ENCODE data around the gene CMSS1. TPM values are rescaled to one million over a fixed set of nuclear protein-coding genes. Genes with fewer than 3 reads are reported as not detected.

Gene CMSS1
- total and polyA plus RNA-seq, 2 donors (not counting 1 experiment from before 2014, with no cell fraction given): 7.3 to 22.8 TPM

DNA sequence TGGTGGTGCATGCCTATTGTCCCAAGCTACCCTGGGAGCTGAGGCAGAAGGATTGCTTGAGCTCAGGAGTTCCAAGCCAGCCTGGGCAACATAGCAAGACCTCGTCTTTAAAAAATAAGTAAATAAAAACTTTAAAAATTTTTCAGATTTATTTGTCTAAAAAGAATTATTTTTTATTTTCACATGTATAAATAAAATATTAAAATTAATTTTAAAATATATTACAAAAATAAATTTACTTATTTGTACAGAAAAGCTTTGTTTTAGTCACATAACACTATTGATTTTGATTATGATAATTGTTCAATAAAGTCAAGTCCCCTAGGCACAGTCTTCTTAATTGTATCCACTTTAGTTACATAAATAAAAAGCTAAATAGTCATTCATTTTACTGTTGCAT lies 211.4 kb downstream of the CMSS1 start:
- WGBS (ENCODE audit: insufficient coverage): no CpG with 5 or more reads among the region's 1 CpG
- ChIA-PET CTCF (interaction anchor here (0.9 to 1.1 kb wide), 2 partner anchors 36 to 40 kb away, joined by 3 to 4 read pairs; no protein-coding TSS in a partner anchor), POLR2A (no interaction called here)
- no peak overlapping the region for H3K27ac Mint-ChIP-seq
- Histone ChIP-seq H3K27me3 (replicated peaks in 1 of 4; ENCODE audit: control extremely low read depth in 1 of 4, control insufficient read depth in 3 of 4, insufficient read depth in 4 of 4, low read length in 3 of 4) (no peaks in the 10 kb centered on the region), H3K79me2 (ENCODE audit: control insufficient read depth, insufficient read depth, low read length) (no peaks in the 10 kb centered on the region), H3K4me2 (replicated peaks; ENCODE audit: low read depth, low read length, poor library complexity, severe bottlenecking) (no peak overlapping the region), H4K20me1 (ENCODE audit: control insufficient read depth, insufficient read depth, low read length, poor library complexity, severe bottlenecking) (no peaks in the 10 kb centered on the region), H3K9ac (ENCODE audit: low read length) (no peak overlapping the region), H3K4me1 (ENCODE audit: control insufficient read depth in 2 of 2, insufficient read depth in 2 of 2, low read length in 2 of 2) (peaks cover 2 to 8% of the 10 kb centered on the region in 2 donors), H3K4me3 (ENCODE audit: control extremely low read depth in 1 of 5, extremely low read depth in 1 of 5, insufficient read depth in 1 of 5, low read depth in 2 of 5, low read length in 4 of 5) (no peak overlapping the region), H2AFZ (ENCODE audit: insufficient read depth, low read depth, low read length, poor library complexity, severe bottlenecking) (no peak overlapping the region), H3K27ac (ENCODE audit: low read length in 2 of 2) (no peak overlapping the region), H3K36me3 (replicated peaks in 1 of 2; ENCODE audit: control extremely low read depth in 1 of 2, control insufficient read depth in 1 of 2, extremely low read depth in 1 of 2, insufficient read depth in 2 of 2, low read length in 1 of 2) (peaks cover 0 to 3% of the 10 kb centered on the region in 2 experiments), H3K9me3 (ENCODE audit: control extremely low read depth in 1 of 3, control insufficient read depth in 2 of 3, insufficient read depth in 1 of 3, low read length in 2 of 3) (no peaks in the 10 kb centered on the region)
- ATAC-seq (ENCODE audit: low read depth) (no peak), DNase-seq (no peak)
- H3K9me3 Mint-ChIP-seq (ENCODE audit: insufficient read depth): no peaks in the 10 kb centered on the region
- H3K27me3 Mint-ChIP-seq: no peaks in the 10 kb centered on the region
- TF ChIP-seq, protein P1, sequence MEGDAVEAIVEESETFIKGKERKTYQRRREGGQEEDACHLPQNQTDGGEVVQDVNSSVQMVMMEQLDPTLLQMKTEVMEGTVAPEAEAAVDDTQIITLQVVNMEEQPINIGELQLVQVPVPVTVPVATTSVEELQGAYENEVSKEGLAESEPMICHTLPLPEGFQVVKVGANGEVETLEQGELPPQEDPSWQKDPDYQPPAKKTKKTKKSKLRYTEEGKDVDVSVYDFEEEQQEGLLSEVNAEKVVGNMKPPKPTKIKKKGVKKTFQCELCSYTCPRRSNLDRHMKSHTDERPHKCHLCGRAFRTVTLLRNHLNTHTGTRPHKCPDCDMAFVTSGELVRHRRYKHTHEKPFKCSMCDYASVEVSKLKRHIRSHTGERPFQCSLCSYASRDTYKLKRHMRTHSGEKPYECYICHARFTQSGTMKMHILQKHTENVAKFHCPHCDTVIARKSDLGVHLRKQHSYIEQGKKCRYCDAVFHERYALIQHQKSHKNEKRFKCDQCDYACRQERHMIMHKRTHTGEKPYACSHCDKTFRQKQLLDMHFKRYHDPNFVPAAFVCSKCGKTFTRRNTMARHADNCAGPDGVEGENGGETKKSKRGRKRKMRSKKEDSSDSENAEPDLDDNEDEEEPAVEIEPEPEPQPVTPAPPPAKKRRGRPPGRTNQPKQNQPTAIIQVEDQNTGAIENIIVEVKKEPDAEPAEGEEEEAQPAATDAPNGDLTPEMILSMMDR (IDR thresholded peaks at IDR 0.05): no peak
- no peak for TF ChIP-seq EZH2 (IDR thresholded peaks at IDR 0.05; ENCODE audit: borderline replicate concordance, insufficient read depth, low read depth, low read length, poor library complexity, severe bottlenecking)
- H3K4me3 Mint-ChIP-seq: no peak overlapping the region
- intact Hi-C loops (cut with micrococcal nuclease): no loop called here
- peaks cover 5% of the 10 kb centered on the region for H3K4me1 Mint-ChIP-seq

DNA sequence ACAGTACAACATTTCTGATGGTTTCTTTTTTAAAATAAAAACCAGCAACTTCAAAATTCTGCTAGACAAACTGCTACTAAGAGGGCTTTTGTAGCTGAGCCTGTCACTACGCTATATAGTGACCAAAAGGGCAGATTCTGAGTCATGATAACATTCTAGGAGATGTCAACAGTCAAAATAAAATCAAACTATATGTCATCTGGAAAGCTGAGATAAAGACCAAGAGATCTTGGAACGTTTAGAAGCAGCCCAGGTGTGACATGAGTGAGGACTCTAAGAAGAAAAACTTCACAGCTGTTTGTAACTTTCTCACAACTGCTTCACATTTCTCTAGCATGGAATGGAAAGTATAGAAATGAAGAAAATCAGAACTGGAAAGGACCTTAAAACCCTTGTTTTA lies 212.0 kb downstream of the CMSS1 start:
- no peak overlapping the region for H2AFZ ChIP-seq (ENCODE audit: insufficient read depth, low read depth, low read length, poor library complexity, severe bottlenecking)
- no peak overlapping the region for H3K4me2 ChIP-seq (replicated peaks; ENCODE audit: low read depth, low read length, poor library complexity, severe bottlenecking)
- no peak overlapping the region for H3K27ac ChIP-seq (ENCODE audit: low read length in 2 of 2)
- H3K4me1 ChIP-seq (ENCODE audit: control insufficient read depth in 2 of 2, insufficient read depth in 2 of 2, low read length in 2 of 2): peaks cover 2 to 8% of the 10 kb centered on the region in 2 donors
- H3K9me3 Mint-ChIP-seq (ENCODE audit: insufficient read depth): no peaks in the 10 kb centered on the region
- TF ChIP-seq, protein P1 (IDR thresholded peaks at IDR 0.05): no peak
- TF ChIP-seq EZH2 (IDR thresholded peaks at IDR 0.05; ENCODE audit: borderline replicate concordance, insufficient read depth, low read depth, low read length, poor library complexity, severe bottlenecking): no peak
- no peaks in the 10 kb centered on the region for H3K9me3 ChIP-seq (ENCODE audit: control extremely low read depth in 1 of 3, control insufficient read depth in 2 of 3, insufficient read depth in 1 of 3, low read length in 2 of 3)
- CTCF ChIA-PET: interaction anchor here (0.9 to 1.1 kb wide), 2 partner anchors 35 to 39 kb away, joined by 3 to 4 read pairs; no protein-coding TSS in a partner anchor
- DNase-seq: no peak
- H3K27ac Mint-ChIP-seq: no peak overlapping the region
- H3K4me3 ChIP-seq (ENCODE audit: control extremely low read depth in 1 of 5, extremely low read depth in 1 of 5, insufficient read depth in 1 of 5, low read depth in 2 of 5, low read length in 4 of 5): no peak overlapping the region
- WGBS (ENCODE audit: insufficient coverage): no CpG with 5 or more reads among the region's 2 CpGs
- peaks cover 5% of the 10 kb centered on the region for H3K4me1 Mint-ChIP-seq
- intact Hi-C loops (cut with micrococcal nuclease): no loop called here
- no peak overlapping the region for H3K4me3 Mint-ChIP-seq
- H3K27me3 Mint-ChIP-seq: no peaks in the 10 kb centered on the region
- H3K79me2 ChIP-seq (ENCODE audit: control insufficient read depth, insufficient read depth, low read length): no peaks in the 10 kb centered on the region
- H3K9ac ChIP-seq (ENCODE audit: low read length): no peak overlapping the region
- POLR2A ChIA-PET: no interaction called here
- no peak for ATAC-seq (ENCODE audit: low read depth)
- no peaks in the 10 kb centered on the region for H3K27me3 ChIP-seq (replicated peaks in 1 of 4; ENCODE audit: control extremely low read depth in 1 of 4, control insufficient read depth in 3 of 4, insufficient read depth in 4 of 4, low read length in 3 of 4)
- no peaks in the 10 kb centered on the region for H4K20me1 ChIP-seq (ENCODE audit: control insufficient read depth, insufficient read depth, low read length, poor library complexity, severe bottlenecking)
- peaks cover 0 to 3% of the 10 kb centered on the region in 2 experiments for H3K36me3 ChIP-seq (replicated peaks in 1 of 2; ENCODE audit: control extremely low read depth in 1 of 2, control insufficient read depth in 1 of 2, extremely low read depth in 1 of 2, insufficient read depth in 2 of 2, low read length in 1 of 2)

Data from B cell (primary cell).